H9 (cell line): ENCODE data around the gene LAMC3. TPM values are rescaled to one million over a fixed set of nuclear protein-coding genes. Genes with fewer than 3 reads are reported as not detected.

Experiments used
- DNase-seq: peaks from one replicate; pipeline ENCODE4 v3.0.0-alpha.2; 2017
- H2AFZ ChIP-seq: one replicate; pipeline ENCODE4 v1.6.1; 2013; ENCODE audit warnings: mild to moderate bottlenecking, low read length, control low read depth, moderate library complexity
- H2AK5ac ChIP-seq: 2 replicates; pipeline ENCODE4 v1.6.1; 2013; ENCODE audit warnings: low read length, control low read depth, mixed read lengths; ENCODE audit not compliant: insufficient read length
- H2BK120ac ChIP-seq: one replicate; pipeline ENCODE4 v1.6.1; 2013; ENCODE audit warnings: low read depth, mild to moderate bottlenecking, low read length, control low read depth, inconsistent platforms; ENCODE audit not compliant: poor library complexity, severe bottlenecking
- H2BK12ac ChIP-seq: 2 replicates; pipeline ENCODE4 v1.6.1; 2013; ENCODE audit warnings: low read length, control low read depth, mixed read lengths, low read depth; ENCODE audit not compliant: insufficient read length
- H2BK15ac ChIP-seq: 2 replicates; pipeline ENCODE4 v1.6.1; 2013; ENCODE audit warnings: low read depth, low read length, control low read depth
- H2BK20ac ChIP-seq: one replicate; pipeline ENCODE4 v1.6.1; 2013; ENCODE audit warnings: low read depth, mild to moderate bottlenecking, low read length, control low read depth, inconsistent platforms; ENCODE audit not compliant: poor library complexity, severe bottlenecking
- H2BK5ac ChIP-seq: 2 replicates; pipeline ENCODE4 v1.6.1; 2013; ENCODE audit warnings: low read length, control low read depth, mixed read lengths; ENCODE audit not compliant: insufficient read length
- H3K14ac ChIP-seq: 2 replicates; pipeline ENCODE4 v1.6.1; 2013; ENCODE audit warnings: low read length, control low read depth; ENCODE audit not compliant: insufficient read depth
- H3K18ac ChIP-seq: 2 replicates; pipeline ENCODE4 v1.6.1; 2013; ENCODE audit warnings: low read depth, mild to moderate bottlenecking, mixed read lengths, low read length, control low read depth; ENCODE audit not compliant: insufficient read length
- H3K23ac ChIP-seq: 2 replicates; pipeline ENCODE4 v1.6.1; 2013; ENCODE audit warnings: low read length, control low read depth, mixed read lengths, low read depth; ENCODE audit not compliant: insufficient read length
- H3K23me2 ChIP-seq: 2 replicates; pipeline ENCODE4 v1.6.1; 2013; ENCODE audit warnings: low read depth, mild to moderate bottlenecking, mixed read lengths, low read length, control low read depth; ENCODE audit not compliant: insufficient read length, poor library complexity, severe bottlenecking
- H3K27ac ChIP-seq: 2 replicates; pipeline ENCODE4 v1.5.1; 2013; ENCODE audit warnings: low read length, control low read depth, mixed read lengths, low read depth; ENCODE audit not compliant: insufficient read length
- H3K27me3 ChIP-seq: 2 replicates; pipeline ENCODE4 v1.6.1; 2013; ENCODE audit warnings: low read length, control low read depth, inconsistent platforms; ENCODE audit not compliant: insufficient read depth
- H3K4ac ChIP-seq: 2 replicates; pipeline ENCODE4 v1.6.1; 2013; ENCODE audit warnings: low read depth, mild to moderate bottlenecking, control low read depth, inconsistent platforms, low read length, moderate library complexity
- H3K4me1 ChIP-seq: 2 replicates; pipeline ENCODE4 v1.6.1; 2013; ENCODE audit warnings: low read length, control low read depth, inconsistent platforms; ENCODE audit not compliant: insufficient read depth
- H3K4me2 ChIP-seq: 2 replicates; pipeline ENCODE4 v1.6.1; 2013; ENCODE audit warnings: low read length, control low read depth, mixed read lengths; ENCODE audit not compliant: insufficient read length, insufficient read depth
- H3K56ac ChIP-seq: 2 replicates; pipeline ENCODE4 v1.6.1; 2013; ENCODE audit warnings: low read depth, mild to moderate bottlenecking, mixed read lengths, low read length, control low read depth; ENCODE audit not compliant: insufficient read length
- H3K79me1 ChIP-seq: 2 replicates; pipeline ENCODE4 v1.6.1; 2013; ENCODE audit warnings: low read depth, mild to moderate bottlenecking, moderate library complexity, low read length, control low read depth, inconsistent platforms; ENCODE audit not compliant: insufficient read depth, poor library complexity, severe bottlenecking
- H3K79me2 ChIP-seq: 2 replicates; pipeline ENCODE4 v1.6.1; 2013; ENCODE audit warnings: low read length, control low read depth, inconsistent platforms; ENCODE audit not compliant: insufficient read depth
- H3K9ac ChIP-seq: 2 replicates; pipeline ENCODE4 v1.6.1; 2013; ENCODE audit warnings: low read length, control low read depth, mixed read lengths; ENCODE audit not compliant: insufficient read length; ENCODE audit errors: extremely low read depth
- H3K9me3 ChIP-seq: one replicate; pipeline ENCODE4 v1.6.1; 2013; ENCODE audit warnings: low read depth, low read length, inconsistent platforms; ENCODE audit not compliant: control insufficient read depth
- H3T11ph ChIP-seq: one replicate; pipeline ENCODE4 v1.6.1; 2013; ENCODE audit warnings: mild to moderate bottlenecking, low read length, control low read depth, inconsistent platforms
- H4K20me1 ChIP-seq: one replicate; pipeline ENCODE4 v1.6.1; 2013; ENCODE audit not compliant: control insufficient read depth, insufficient read length, insufficient read depth
- H4K5ac ChIP-seq: 2 replicates; pipeline ENCODE4 v1.6.1; 2013; ENCODE audit warnings: low read depth, mild to moderate bottlenecking, mixed read lengths, low read length, control low read depth; ENCODE audit not compliant: insufficient read length
- H4K8ac ChIP-seq: replicated peaks from 2 replicates; pipeline ENCODE4 v1.6.1; 2013; ENCODE audit warnings: low read length, control low read depth, mixed read lengths, low read depth; ENCODE audit not compliant: insufficient read length
- H4K91ac ChIP-seq: 2 replicates; pipeline ENCODE4 v1.6.1; 2013; ENCODE audit warnings: low read depth, mild to moderate bottlenecking, moderate library complexity, mixed read lengths, low read length, control low read depth; ENCODE audit not compliant: insufficient read length
- H3K27ac Mint-ChIP-seq, 3 experiments: 2 replicates in 2 of 3; 3 replicates in 1 of 3; pipeline ENCODE4 v1.8.0; 2020 to 2021; ENCODE audit warnings: mixed read lengths in 3 of 3, mild to moderate bottlenecking in 1 of 3, moderate library complexity in 1 of 3
- H3K27me3 Mint-ChIP-seq: 2 replicates; pipeline ENCODE4 v1.8.0; 2021; ENCODE audit warnings: low read depth, mild to moderate bottlenecking, moderate library complexity, mixed read lengths
- H3K36me3 Mint-ChIP-seq, 3 experiments: 2 replicates in 2 of 3; 3 replicates in 1 of 3; pipeline ENCODE4 v1.8.0; 2020 to 2021; ENCODE audit warnings: low read depth in 3 of 3, mixed read lengths in 3 of 3; ENCODE audit not compliant: insufficient read depth in 1 of 3
- H3K4me1 Mint-ChIP-seq, 2 experiments: 2 replicates each; pipeline ENCODE4 v1.8.0; 2020; ENCODE audit warnings: mixed read lengths in 2 of 2
- H3K4me3 Mint-ChIP-seq, 2 experiments: 2 replicates in 1 of 2; 3 replicates in 1 of 2; pipeline ENCODE4 v1.8.0; 2020 to 2021; ENCODE audit warnings: mild to moderate bottlenecking in 2 of 2, mixed read lengths in 2 of 2, moderate library complexity in 1 of 2
- H3K9me3 Mint-ChIP-seq, 2 experiments: 2 replicates in 1 of 2; 3 replicates in 1 of 2; pipeline ENCODE4 v1.8.0; 2020; ENCODE audit warnings: mild to moderate bottlenecking in 2 of 2, mixed read lengths in 2 of 2, moderate library complexity in 1 of 2
- CTCF ChIP-seq: fragments of 200-600 bp; sonication (generic); conservative IDR thresholded peaks from 3 replicates; pipeline ENCODE4 v1.8.0; 2021; ENCODE audit warnings: antibody characterized with exemption, mild to moderate bottlenecking
- WGBS: extraction: QIAGEN DNeasy Blood & Tissue Kit; methylation state at CpG from one replicate; pipeline ENCODE4 v1.1.7; 2013; ENCODE audit warnings: missing lambda C conversion rate, low lambda C conversion rate, mixed read lengths; ENCODE audit not compliant: insufficient read length; ENCODE audit errors: extremely low coverage; 5-methylcytosine and 5-hydroxymethylcytosine counted together
- total RNA-seq: library from RNA; stranded (reverse); gene quantifications from 2 replicates; pipeline ENCODE4 v1.2.1, GENCODE V29; 2021

Gene LAMC3
- total RNA-seq, 1 experiment from 2014 or later, result 21.7 TPM

- Histone ChIP-seq H3K27ac (no peak overlapping the region), H3K79me2 (no peaks in the 10 kb centered on the region), H4K20me1 (no peaks in the 10 kb centered on the region), H2BK120ac (no peak overlapping the region), H3K56ac (no peak overlapping the region), H3K79me1 (no peaks in the 10 kb centered on the region), H3K23ac (no peak overlapping the region), H3K9ac (no peak overlapping the region), H4K8ac (no peak overlapping the region), H2AK5ac (no peak overlapping the region), H2AFZ (no peak overlapping the region), H3K4me2 (no peak overlapping the region), H3K4me1 (no peaks in the 10 kb centered on the region), H2BK20ac (no peak overlapping the region), H3K4ac (no peak overlapping the region), H3K23me2 (no peaks in the 10 kb centered on the region), H4K91ac (no peak overlapping the region), H3K9me3 (no peaks in the 10 kb centered on the region), H2BK12ac (no peak overlapping the region), H3K14ac (no peak overlapping the region), H2BK15ac (no peak overlapping the region), H3T11ph (no peak overlapping the region), H3K18ac (no peak overlapping the region), H2BK5ac (no peak overlapping the region), H4K5ac (no peak overlapping the region), H3K27me3 (no peaks in the 10 kb centered on the region)
- H3K27ac Mint-ChIP-seq, result no peak overlapping the region; a peak in 1 of 7 replicates
- peaks cover 28 to 93% (median 74%) of the 10 kb centered on the region in 3 experiments; a peak in 6 of 7 replicates for H3K36me3 Mint-ChIP-seq
- WGBS, result no CpG with 5 or more reads among the region's 4 CpGs
- no peak for TF ChIP-seq CTCF
- H3K27me3 Mint-ChIP-seq, result no peaks in the 10 kb centered on the region
- H3K4me3 Mint-ChIP-seq, result no peak overlapping the region
- no peaks in the 10 kb centered on the region for H3K9me3 Mint-ChIP-seq
- no peak for DNase-seq
- H3K4me1 Mint-ChIP-seq, result peaks cover 0 to 11% of the 10 kb centered on the region in 2 experiments; a peak in 2 of 4 replicates
Measured at GRCh38 chr9:131140112-131140511, 131.1 kb downstream of the LAMC3 start.
